ENCODE measurements around the gene CCDC192. TPM values are rescaled to one million over a fixed set of nuclear protein-coding genes. Genes with fewer than 3 reads are reported as not detected.

CCDC192 gene
- total RNA-seq, 1 experiment from 2014 or later: not detected

- Histone ChIP-seq H3K27ac (ENCODE audit: low read depth, low read length, poor library complexity, severe bottlenecking) (no peak overlapping the region), H3K4me3 (ENCODE audit: low read depth, low read length, poor library complexity, severe bottlenecking) (no peak overlapping the region), H3K36me3 (ENCODE audit: insufficient read depth, low read length, poor library complexity, severe bottlenecking) (no peaks in the 10 kb centered on the region), H3K4me1 (ENCODE audit: insufficient read depth, low read length, poor library complexity, severe bottlenecking) (no peaks in the 10 kb centered on the region), H3K9me3 (ENCODE audit: low read depth, low read length, poor library complexity, severe bottlenecking) (no peaks in the 10 kb centered on the region), H3K27me3 (replicated peaks; ENCODE audit: insufficient read depth, low read depth, low read length, poor library complexity) (peaks cover 3% of the 10 kb centered on the region)
- TF ChIP-seq CTCF (conservative IDR thresholded peaks at IDR 0.05; ENCODE audit: low read depth, low read length): no peak
- BruUV-seq (replicated peaks): no TSS peak
- intact Hi-C loops (cut with micrococcal nuclease; ENCODE audit: unreplicated experiment): no loop called here
- ChIA-PET CTCF (no interaction called here), POLR2A (ENCODE audit: low non-redundant PET) (no interaction called here)
- DNase-seq (ENCODE audit: low spot score): no peak
These were observed 208.4 kb downstream of the CCDC192 start for GRCh38 chr5:127911619-127912018.

- no peaks in the 10 kb centered on the region for H3K9me3 ChIP-seq (ENCODE audit: low read depth, low read length, poor library complexity, severe bottlenecking)
- DNase-seq (ENCODE audit: low spot score): no peak
- H3K4me3 ChIP-seq (ENCODE audit: low read depth, low read length, poor library complexity, severe bottlenecking): no peak overlapping the region
- POLR2A ChIA-PET (ENCODE audit: low non-redundant PET): no interaction called here
- peaks cover 3% of the 10 kb centered on the region for H3K27me3 ChIP-seq (replicated peaks; ENCODE audit: insufficient read depth, low read depth, low read length, poor library complexity)
- no peaks in the 10 kb centered on the region for H3K36me3 ChIP-seq (ENCODE audit: insufficient read depth, low read length, poor library complexity, severe bottlenecking)
- intact Hi-C loops (cut with micrococcal nuclease; ENCODE audit: unreplicated experiment): no loop called here
- CTCF ChIA-PET: no interaction called here
- no TSS peak for BruUV-seq (replicated peaks)
- H3K4me1 ChIP-seq (ENCODE audit: insufficient read depth, low read length, poor library complexity, severe bottlenecking): no peaks in the 10 kb centered on the region
- H3K27ac ChIP-seq (ENCODE audit: low read depth, low read length, poor library complexity, severe bottlenecking): no peak overlapping the region
- TF ChIP-seq CTCF (conservative IDR thresholded peaks at IDR 0.05; ENCODE audit: low read depth, low read length) (no peak), EZH2 (IDR thresholded peaks at IDR 0.05; ENCODE audit: borderline replicate concordance, low read depth, low read length, poor library complexity, severe bottlenecking) (no peak)
These were observed 209.2 kb downstream of the CCDC192 start for GRCh38 chr5:127912411-127912810.

- H3K27me3 ChIP-seq (replicated peaks; ENCODE audit: insufficient read depth, low read depth, low read length, poor library complexity): peaks cover 3% of the 10 kb centered on the region
- TF ChIP-seq CTCF (conservative IDR thresholded peaks at IDR 0.05; ENCODE audit: low read depth, low read length) (no peak), EZH2 (IDR thresholded peaks at IDR 0.05; ENCODE audit: borderline replicate concordance, low read depth, low read length, poor library complexity, severe bottlenecking) (no peak)
- no peaks in the 10 kb centered on the region for H3K36me3 ChIP-seq (ENCODE audit: insufficient read depth, low read length, poor library complexity, severe bottlenecking)
- no TSS peak for BruUV-seq (replicated peaks)
- no peaks in the 10 kb centered on the region for H3K9me3 ChIP-seq (ENCODE audit: low read depth, low read length, poor library complexity, severe bottlenecking)
- H3K4me1 ChIP-seq (ENCODE audit: insufficient read depth, low read length, poor library complexity, severe bottlenecking): no peaks in the 10 kb centered on the region
- DNase-seq (ENCODE audit: low spot score): no peak
- H3K27ac ChIP-seq (ENCODE audit: low read depth, low read length, poor library complexity, severe bottlenecking): no peak overlapping the region
- POLR2A ChIA-PET (ENCODE audit: low non-redundant PET): no interaction called here
- CTCF ChIA-PET: no interaction called here
- no peak overlapping the region for H3K4me3 ChIP-seq (ENCODE audit: low read depth, low read length, poor library complexity, severe bottlenecking)
- intact Hi-C loops (cut with micrococcal nuclease; ENCODE audit: unreplicated experiment): no loop called here
These were observed 213.8 kb downstream of the CCDC192 start for GRCh38 chr5:127916885-127917573.
